Measurements from ENCODE around the gene LLGL1.

LLGL1 gene

DNA sequence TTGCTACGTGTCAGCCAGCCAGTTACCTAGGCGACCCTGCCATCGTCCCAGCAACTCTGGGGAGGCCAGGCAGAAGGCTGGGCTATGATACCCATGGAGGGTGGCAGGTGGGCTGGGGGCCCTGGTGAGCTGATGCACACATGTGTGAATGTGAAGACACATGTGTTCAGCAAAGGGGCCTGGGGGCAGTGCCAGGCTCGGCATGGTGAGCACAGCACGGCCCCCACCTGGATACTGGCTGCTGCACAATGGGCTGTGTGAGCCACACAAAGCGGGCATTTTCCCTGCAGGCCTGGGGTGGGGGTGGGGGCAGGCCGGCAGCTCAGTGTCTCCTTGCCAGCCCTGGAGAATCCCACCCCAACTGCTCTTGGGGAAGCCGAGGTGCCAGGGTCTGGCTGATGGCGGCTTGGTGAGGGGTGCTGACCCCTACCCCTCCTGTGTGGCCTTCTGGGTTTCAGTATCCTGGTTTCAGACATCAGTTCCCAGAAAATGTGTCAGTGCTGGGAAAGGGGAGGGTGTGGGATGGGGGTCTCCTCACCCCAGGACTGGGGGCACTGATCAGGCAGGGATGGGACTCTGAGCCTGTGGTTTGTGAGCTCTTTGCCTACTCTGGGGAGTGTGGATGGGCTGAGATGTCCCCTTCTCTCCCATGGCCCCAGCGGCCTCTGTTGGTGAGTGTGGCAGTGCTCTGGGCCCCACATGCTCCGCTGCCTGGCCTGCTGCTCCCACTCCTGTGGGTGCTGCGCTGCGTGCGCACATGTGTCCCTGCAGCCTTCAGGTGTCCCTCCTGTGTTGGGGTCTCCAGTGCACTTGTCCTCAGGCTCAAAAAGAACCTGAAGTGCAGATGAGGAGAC lies 5.1 kb downstream of the LLGL1 start:
- TF ChIP-seq CTCF (conservative IDR thresholded peaks at IDR 0.05), result no peak
- H3K27ac ChIP-seq, result no peak overlapping the region

- no peak overlapping the region for H3K27ac ChIP-seq
- no peak for TF ChIP-seq CTCF (conservative IDR thresholded peaks at IDR 0.05)
Observed at GRCh38 chr17:18231164-18231563, 5.7 kb downstream of the LLGL1 start.

DNA sequence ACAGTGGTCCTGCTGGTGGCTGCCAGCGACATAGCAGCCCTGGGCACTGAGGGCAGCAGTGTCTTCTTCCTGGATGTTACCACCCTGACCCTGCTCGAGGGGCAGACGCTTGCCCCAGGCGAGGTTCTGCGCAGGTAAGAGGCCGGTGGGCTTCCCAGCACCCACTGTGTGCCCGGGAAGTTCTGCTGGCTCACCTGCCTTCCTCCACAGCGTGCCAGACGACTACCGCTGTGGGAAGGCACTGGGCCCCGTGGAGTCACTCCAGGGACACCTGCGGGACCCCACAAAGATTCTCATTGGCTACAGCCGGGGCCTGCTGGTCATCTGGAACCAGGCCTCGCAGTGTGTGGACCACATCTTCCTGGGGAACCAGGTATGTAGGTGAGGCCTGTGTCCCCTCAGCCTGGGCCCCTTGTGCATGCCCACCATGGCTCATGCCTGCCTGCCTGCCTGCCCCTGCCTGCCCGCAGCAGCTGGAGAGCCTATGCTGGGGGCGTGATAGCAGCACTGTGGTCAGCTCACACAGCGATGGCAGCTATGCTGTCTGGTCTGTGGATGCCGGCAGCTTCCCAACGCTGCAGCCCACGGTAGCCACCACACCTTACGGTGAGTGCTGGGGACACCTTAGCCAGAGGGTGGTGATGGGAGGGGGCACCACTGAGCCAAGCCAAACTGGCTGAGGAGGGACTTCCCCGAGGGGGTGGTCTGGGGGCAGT lies 8.5 kb downstream of the LLGL1 start:
- no peak for TF ChIP-seq CTCF (conservative IDR thresholded peaks at IDR 0.05)

GRCh38 chr17:18234853-18235380 lies 9.5 kb downstream of the LLGL1 start:
- TF ChIP-seq CTCF (conservative IDR thresholded peaks at IDR 0.05), result no peak
- H3K27ac ChIP-seq, result no peak overlapping the region

More for the DNA sequence above, 8.5 kb downstream of the LLGL1 start:
- H3K27ac ChIP-seq, result no peak overlapping the region

DNA sequence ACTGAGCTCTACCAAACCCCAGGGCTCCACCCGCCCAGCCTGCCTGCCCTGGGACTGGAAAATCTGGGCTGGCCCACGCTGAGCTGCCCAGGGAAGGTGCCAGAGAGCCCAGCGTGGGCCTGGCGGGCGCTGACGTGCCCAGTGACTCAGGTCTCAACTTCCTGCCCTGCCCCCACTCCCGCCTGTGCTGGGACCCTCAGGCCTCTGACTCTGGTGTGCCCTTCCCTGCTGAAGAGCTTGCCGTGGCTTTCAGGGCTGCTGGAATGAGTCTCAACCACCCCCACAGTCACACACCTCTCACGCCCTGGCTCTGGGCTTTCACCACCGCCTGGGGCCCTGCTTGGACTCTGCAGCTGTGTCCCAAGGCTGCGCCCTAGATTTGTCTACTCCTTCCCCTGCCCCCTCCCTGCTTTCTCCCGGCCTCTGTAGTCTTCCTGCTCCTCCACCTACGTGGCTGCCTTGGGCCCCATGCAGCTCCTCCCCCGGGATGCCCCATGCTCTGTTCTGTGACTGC lies 10.4 kb downstream of the LLGL1 start:
- no peak overlapping the region for H3K27ac ChIP-seq
- TF ChIP-seq CTCF (conservative IDR thresholded peaks at IDR 0.05), result no peak

GRCh38 chr17:18236494-18236893 lies 11.1 kb downstream of the LLGL1 start:
- TF ChIP-seq CTCF (conservative IDR thresholded peaks at IDR 0.05), result no peak
- no peak overlapping the region for H3K27ac ChIP-seq

DNA sequence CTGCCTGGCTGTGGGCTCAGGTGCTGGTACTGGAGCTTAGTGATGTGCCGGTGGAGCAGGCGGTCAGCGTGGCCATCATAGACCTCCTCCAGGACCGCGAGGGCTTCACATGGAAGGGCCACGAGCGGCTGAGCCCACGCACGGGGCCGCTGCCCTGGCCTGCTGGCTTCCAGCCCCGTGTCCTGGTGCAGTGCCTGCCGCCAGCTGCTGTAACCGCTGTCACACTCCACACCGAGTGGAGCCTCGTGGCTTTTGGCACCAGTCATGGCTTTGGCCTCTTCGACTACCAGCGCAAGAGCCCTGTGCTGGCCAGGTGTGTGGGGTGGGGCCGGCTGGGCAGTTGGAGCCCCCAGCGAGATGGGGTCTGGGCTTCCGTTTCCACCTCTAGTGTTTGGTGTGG lies 12.0 kb downstream of the LLGL1 start:
- no peak overlapping the region for H3K27ac ChIP-seq
- no peak for TF ChIP-seq CTCF (conservative IDR thresholded peaks at IDR 0.05)

All from VCaP (cell line).